ENCODE results near the gene PTPN4. TPM values are rescaled to one million over a fixed set of nuclear protein-coding genes. Genes with fewer than 3 reads are reported as not detected.
A peak's percentile ranks its signal among the peaks of the same experiment; 100 is the strongest.

Gene PTPN4
- total and polyA plus RNA-seq, 2 experiments from 2014 or later: 19.8 to 24.3 TPM

GRCh38 chr2:120005834-120006521, 246.3 kb downstream of the PTPN4 start:
- in situ Hi-C loops (cut with MboI): no loop called here
- Histone ChIP-seq H3F3A (ENCODE audit: insufficient read depth) (no peaks in the 10 kb centered on the region), H3K4me2 (ENCODE audit: unreplicated experiment) (no peak overlapping the region), H3K9me2 (ENCODE audit: insufficient read depth) (no peaks in the 10 kb centered on the region), H3K27me3 (replicated peaks; ENCODE audit: insufficient read depth) (no peaks in the 10 kb centered on the region), H3K9me3 (ENCODE audit: low read depth) (no peaks in the 10 kb centered on the region), H3K4me3 (no peak overlapping the region), H3K79me2 (ENCODE audit: insufficient read depth) (no peaks in the 10 kb centered on the region), H3K4me1 (ENCODE audit: insufficient read depth) (no peaks in the 10 kb centered on the region), H3K9ac (no peak overlapping the region), H3K36me3 (ENCODE audit: low read depth) (no peaks in the 10 kb centered on the region), H2AFZ (no peak overlapping the region), H4K20me1 (ENCODE audit: insufficient read depth) (no peaks in the 10 kb centered on the region), H3K27ac (no peak overlapping the region)
- WGBS, 2 experiments (ENCODE audit: low coverage in 1 of 2, low lambda C conversion rate in 2 of 2, missing lambda C conversion rate in 2 of 2): 92 to 93% methylated on average over 11 of the region's 11 CpGs
- DNase-seq: no peak
- TF ChIP-seq EZH2phosphoT487 (IDR thresholded peaks at IDR 0.05; ENCODE audit: insufficient read depth, low read depth): no peak
- no peak for TF ChIP-seq EZH2 (IDR thresholded peaks at IDR 0.05; ENCODE audit: insufficient read depth, poor library complexity, severe bottlenecking)

GRCh38 chr2:120007851-120008250, 248.1 kb downstream of the PTPN4 start:
- in situ Hi-C loops (cut with MboI): no loop called here
- Histone ChIP-seq H3K4me1 (ENCODE audit: insufficient read depth) (no peaks in the 10 kb centered on the region), H3K27me3 (replicated peaks; ENCODE audit: insufficient read depth) (no peaks in the 10 kb centered on the region), H3K27ac (no peak overlapping the region), H3F3A (ENCODE audit: insufficient read depth) (no peaks in the 10 kb centered on the region), H3K79me2 (ENCODE audit: insufficient read depth) (no peaks in the 10 kb centered on the region), H3K9me3 (ENCODE audit: low read depth) (no peaks in the 10 kb centered on the region), H3K4me3 (no peak overlapping the region), H3K36me3 (ENCODE audit: low read depth) (no peaks in the 10 kb centered on the region), H3K9me2 (ENCODE audit: insufficient read depth) (no peaks in the 10 kb centered on the region), H3K4me2 (ENCODE audit: unreplicated experiment) (no peak overlapping the region), H3K9ac (no peak overlapping the region), H2AFZ (no peak overlapping the region), H4K20me1 (ENCODE audit: insufficient read depth) (no peaks in the 10 kb centered on the region)
- 96 to 99% methylated on average over 4 of the region's 4 CpGs for WGBS, 2 experiments (ENCODE audit: low coverage in 1 of 2, low lambda C conversion rate in 2 of 2, missing lambda C conversion rate in 2 of 2)
- TF ChIP-seq EZH2 (IDR thresholded peaks at IDR 0.05; ENCODE audit: insufficient read depth, poor library complexity, severe bottlenecking) (no peak), EZH2phosphoT487 (IDR thresholded peaks at IDR 0.05; ENCODE audit: insufficient read depth, low read depth) (no peak)
- DNase-seq: no peak

GRCh38 chr2:120012363-120012762, 252.6 kb downstream of the PTPN4 start:
- H3K27ac ChIP-seq: no peak overlapping the region
- in situ Hi-C loops (cut with MboI): no loop called here

GRCh38 chr2:120012771-120013596, 253.3 kb downstream of the PTPN4 start, which contains the start of gene EPB41L5:
TSS of gene EPB41L5 (plus strand) at chr2:120013077. CDS start at chr2:120019085, 6,008 bp downstream.
- 1% methylated on average over 67 to 98 of the region's 104 CpGs for WGBS, 2 experiments (ENCODE audit: low coverage in 1 of 2, low lambda C conversion rate in 2 of 2, missing lambda C conversion rate in 2 of 2)
- Histone ChIP-seq H3K9me2 (ENCODE audit: insufficient read depth) (no peaks in the 10 kb centered on the region), H3K4me3 (peak within 1 kb of the TSS; percentile 84), H3F3A (ENCODE audit: insufficient read depth) (no peaks in the 10 kb centered on the region), H3K27me3 (replicated peaks; ENCODE audit: insufficient read depth) (no peaks in the 10 kb centered on the region), H3K9me3 (ENCODE audit: low read depth) (no peaks in the 10 kb centered on the region), H2AFZ (peak within 1 kb of the TSS; percentile 96), H3K4me1 (ENCODE audit: insufficient read depth) (no peaks in the 10 kb centered on the region), H3K4me2 (ENCODE audit: unreplicated experiment) (peak within 1 kb of the TSS; percentile 92), H3K36me3 (ENCODE audit: low read depth) (no peaks in the 10 kb centered on the region), H4K20me1 (ENCODE audit: insufficient read depth) (no peaks in the 10 kb centered on the region), H3K9ac (peak within 1 kb of the TSS; percentile 73), H3K79me2 (ENCODE audit: insufficient read depth) (no peaks in the 10 kb centered on the region), H3K27ac (no peak within 1 kb of the TSS)
- in situ Hi-C loops (cut with MboI): no loop called here
- TF ChIP-seq EZH2phosphoT487 (IDR thresholded peaks at IDR 0.05; ENCODE audit: insufficient read depth, low read depth) (no peak), EZH2 (IDR thresholded peaks at IDR 0.05; ENCODE audit: insufficient read depth, poor library complexity, severe bottlenecking) (no peak)
- DNase-seq: peak; percentile 97

More at GRCh38 chr2:120012363-120012762, 252.6 kb downstream of the PTPN4 start:
- H3K27me3 ChIP-seq (replicated peaks; ENCODE audit: insufficient read depth): no peaks in the 10 kb centered on the region
- no peaks in the 10 kb centered on the region for H3K79me2 ChIP-seq (ENCODE audit: insufficient read depth)
- H3F3A ChIP-seq (ENCODE audit: insufficient read depth): no peaks in the 10 kb centered on the region
- 8 to 10% methylated on average over 8 of the region's 8 CpGs for WGBS, 2 experiments (ENCODE audit: low coverage in 1 of 2, low lambda C conversion rate in 2 of 2, missing lambda C conversion rate in 2 of 2)
- TF ChIP-seq EZH2phosphoT487 (IDR thresholded peaks at IDR 0.05; ENCODE audit: insufficient read depth, low read depth): no peak
- no peaks in the 10 kb centered on the region for H4K20me1 ChIP-seq (ENCODE audit: insufficient read depth)
- peak overlapping the region; percentile 96 for H2AFZ ChIP-seq
- peak; percentile 12 for DNase-seq
- no peaks in the 10 kb centered on the region for H3K36me3 ChIP-seq (ENCODE audit: low read depth)
- peak overlapping the region; percentile 84 for H3K4me3 ChIP-seq
- H3K4me1 ChIP-seq (ENCODE audit: insufficient read depth): no peaks in the 10 kb centered on the region
- peak overlapping the region; percentile 73 for H3K9ac ChIP-seq
- H3K4me2 ChIP-seq (ENCODE audit: unreplicated experiment): peak overlapping the region; percentile 92
- H3K9me3 ChIP-seq (ENCODE audit: low read depth): no peaks in the 10 kb centered on the region
- no peaks in the 10 kb centered on the region for H3K9me2 ChIP-seq (ENCODE audit: insufficient read depth)
